Peyer's patch (tissue), 4 donors: ENCODE data around the gene CYP11A1.

Source experiments
- CTCF ChIP-seq, 6 experiments: fragments of 450-650 bp in 4 of 6; fragments of 200-600 bp in 2 of 6; sonication (generic) in 1 of 6; IDR thresholded peaks; one replicate each; pipeline ENCODE4 v1.5.1; 2017 to 2019; ENCODE audit warnings: antibody characterized with exemption in 6 of 6, mild to moderate bottlenecking in 3 of 6, moderate library complexity in 1 of 6
- POLR2A ChIP-seq, 2 donors: fragments of 450-650 bp; IDR thresholded peaks; one replicate each; pipeline ENCODE4 v1.5.1; 2017; ENCODE audit warnings: antibody characterized with exemption in 2 of 2, mild to moderate bottlenecking in 2 of 2, moderate library complexity in 2 of 2

DNA sequence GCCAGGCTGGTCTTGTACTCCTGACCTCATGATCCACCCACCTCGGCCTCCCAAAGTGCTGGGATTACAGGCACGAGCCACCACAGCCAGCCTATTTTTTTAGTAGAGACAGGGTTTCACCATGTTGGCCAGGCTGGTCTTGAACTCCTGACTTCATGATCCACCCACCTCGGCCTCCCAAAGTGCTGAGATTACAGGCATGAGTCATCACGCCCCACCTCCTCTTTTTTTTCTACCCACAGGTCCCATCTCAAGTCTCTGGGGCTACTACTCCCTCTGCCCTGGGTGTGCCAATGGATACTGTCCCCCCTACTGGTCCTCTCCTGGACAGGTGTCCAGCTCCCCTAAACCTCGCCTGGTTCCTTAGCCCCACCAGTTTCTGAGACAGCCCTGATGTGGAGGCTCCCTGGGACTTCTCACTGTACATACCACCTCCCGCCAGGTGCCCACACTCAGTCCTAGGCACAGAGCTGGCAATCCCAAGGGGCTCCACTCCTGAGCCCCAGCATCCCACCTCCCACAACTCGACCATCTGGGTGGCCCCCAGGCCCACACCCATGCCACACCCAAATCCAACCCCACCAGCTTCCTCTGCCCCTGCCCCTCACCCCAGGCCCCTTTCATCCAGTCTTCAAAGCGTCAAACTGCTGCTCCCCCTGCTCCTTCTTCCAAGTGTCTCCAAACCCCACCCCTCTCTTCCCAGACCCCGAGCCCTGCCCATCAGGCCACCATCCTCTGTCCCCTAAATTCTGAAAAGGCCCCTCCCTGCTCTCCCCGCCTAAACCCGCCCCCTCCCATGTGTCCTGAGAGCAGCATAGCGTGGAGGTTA is 13.1 kb upstream of the CYP11A1 start:
- TF ChIP-seq CTCF (IDR thresholded peaks at IDR 0.05) (no peak), POLR2A (IDR thresholded peaks at IDR 0.05) (no peak)
